ENCODE data around the gene NTRK3. TPM values are rescaled to one million over a fixed set of nuclear protein-coding genes. Genes with fewer than 3 reads are reported as not detected.

Gene NTRK3
- total and polyA plus RNA-seq, 2 donors (not counting 3 experiments of a cell fraction or from before 2014, with no cell fraction given) = not detected

DNA sequence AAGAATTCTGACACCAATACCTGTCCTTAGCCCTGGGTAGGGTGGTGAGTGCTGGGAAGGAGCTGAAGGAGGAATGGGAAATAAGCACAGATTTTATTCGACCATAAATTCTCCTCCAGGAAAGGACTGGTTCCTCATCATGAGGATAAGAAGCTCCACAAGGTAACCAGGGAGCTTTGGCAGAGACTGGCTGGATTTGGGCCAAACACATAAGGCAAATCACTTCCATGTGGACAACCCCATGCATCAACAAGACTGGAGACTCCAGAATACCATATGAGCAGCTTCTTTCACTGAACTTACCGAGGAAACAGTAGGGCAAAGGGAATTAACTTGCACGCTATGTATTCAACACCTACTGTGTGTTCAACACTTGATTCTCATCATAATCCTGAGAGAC, 312.5 kb downstream of the NTRK3 start:
- DNase-seq (ENCODE audit: low read depth, low spot score) (no peak), FAIRE-seq (no peak)
- no peaks in the 10 kb centered on the region for H3K27me3 ChIP-seq (ENCODE audit: control insufficient read depth in 2 of 2, insufficient read depth in 2 of 2, low read length in 2 of 2)
- H3K9ac ChIP-seq (replicated peaks; ENCODE audit: extremely low read depth, insufficient read depth, low read length) = no peak overlapping the region
- peaks cover 3% of the 10 kb centered on the region for H3K9me3 ChIP-seq (replicated peaks; ENCODE audit: control insufficient read depth, insufficient read depth, low read length)
- intact Hi-C loops (cut with micrococcal nuclease) = no loop called here
- no peak overlapping the region for H2AFZ ChIP-seq (ENCODE audit: low read depth, low read length)
- H3K79me2 ChIP-seq (ENCODE audit: control insufficient read depth, insufficient read depth, low read length) = no peaks in the 10 kb centered on the region
- ChIA-PET CTCF (no interaction called here), POLR2A (no interaction called here)
- no peaks in the 10 kb centered on the region for H3K36me3 ChIP-seq (ENCODE audit: control insufficient read depth in 2 of 2, extremely low read depth in 1 of 2, insufficient read depth in 2 of 2, low read length in 2 of 2)
- H3K27ac ChIP-seq (ENCODE audit: insufficient read depth, low read depth, low read length) = no peak overlapping the region
- H3K9me1 ChIP-seq (replicated peaks; ENCODE audit: control insufficient read depth, extremely low read depth, insufficient read depth, low read length) = no peaks in the 10 kb centered on the region
- TF ChIP-seq, protein P1, sequence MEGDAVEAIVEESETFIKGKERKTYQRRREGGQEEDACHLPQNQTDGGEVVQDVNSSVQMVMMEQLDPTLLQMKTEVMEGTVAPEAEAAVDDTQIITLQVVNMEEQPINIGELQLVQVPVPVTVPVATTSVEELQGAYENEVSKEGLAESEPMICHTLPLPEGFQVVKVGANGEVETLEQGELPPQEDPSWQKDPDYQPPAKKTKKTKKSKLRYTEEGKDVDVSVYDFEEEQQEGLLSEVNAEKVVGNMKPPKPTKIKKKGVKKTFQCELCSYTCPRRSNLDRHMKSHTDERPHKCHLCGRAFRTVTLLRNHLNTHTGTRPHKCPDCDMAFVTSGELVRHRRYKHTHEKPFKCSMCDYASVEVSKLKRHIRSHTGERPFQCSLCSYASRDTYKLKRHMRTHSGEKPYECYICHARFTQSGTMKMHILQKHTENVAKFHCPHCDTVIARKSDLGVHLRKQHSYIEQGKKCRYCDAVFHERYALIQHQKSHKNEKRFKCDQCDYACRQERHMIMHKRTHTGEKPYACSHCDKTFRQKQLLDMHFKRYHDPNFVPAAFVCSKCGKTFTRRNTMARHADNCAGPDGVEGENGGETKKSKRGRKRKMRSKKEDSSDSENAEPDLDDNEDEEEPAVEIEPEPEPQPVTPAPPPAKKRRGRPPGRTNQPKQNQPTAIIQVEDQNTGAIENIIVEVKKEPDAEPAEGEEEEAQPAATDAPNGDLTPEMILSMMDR (IDR thresholded peaks at IDR 0.05; ENCODE audit: extremely low read depth in 1 of 2, insufficient read depth in 1 of 2, low read depth in 1 of 2, low read length in 2 of 2) = no peak
- no peak for TF ChIP-seq FOS (IDR thresholded peaks at IDR 0.05; ENCODE audit: borderline replicate concordance, insufficient read depth, low read length)
- no peak for TF ChIP-seq POLR2A (IDR thresholded peaks at IDR 0.05; ENCODE audit: low read depth, low read length)
- TF ChIP-seq POLR2AphosphoS5 (IDR thresholded peaks at IDR 0.05; ENCODE audit: insufficient read depth, low read depth, low read length) = no peak
- no peak for TF ChIP-seq EZH2 (IDR thresholded peaks at IDR 0.05; ENCODE audit: borderline replicate concordance, low read depth, low read length, severe bottlenecking)
- no peak for TF ChIP-seq GATA2 (IDR thresholded peaks at IDR 0.05; ENCODE audit: insufficient read depth, insufficient read length, low read depth, low read length)
- no peak for TF ChIP-seq MYC (IDR thresholded peaks at IDR 0.05; ENCODE audit: low read depth, low read length)
- no peak for TF ChIP-seq JUN (IDR thresholded peaks at IDR 0.05; ENCODE audit: borderline replicate concordance, insufficient read depth, insufficient read length, low read depth)
- no peak overlapping the region for H3K4me2 ChIP-seq (ENCODE audit: insufficient read depth, low read length)
- H4K20me1 ChIP-seq (replicated peaks; ENCODE audit: control insufficient read depth, extremely low read depth, insufficient read depth, low read length) = no peaks in the 10 kb centered on the region
- no TSS peak for BruUV-seq (replicated peaks)
- no peaks in the 10 kb centered on the region for H3K4me1 ChIP-seq (ENCODE audit: control insufficient read depth, extremely low read depth, insufficient read depth, low read length)
- dilution Hi-C loops (cut with MboI; ENCODE audit: extremely low pct_ligation_motif_present, low sequenced_read_pairs) = no loop called here
- no peak overlapping the region for H3K4me3 ChIP-seq (replicated peaks in 1 of 3; ENCODE audit: insufficient read depth in 1 of 3, low read depth in 1 of 3, low read length in 3 of 3)

Measured in endothelial cell of umbilical vein (primary cell).